HG02759 (cell line): Measurements from ENCODE around the gene SIRT4.

Source experiments
- ATAC-seq: cut with Tn5 transposase; IDR thresholded peaks from one replicate; pipeline ENCODE4 v1.9.1; 2021; ENCODE audit warnings: mild to moderate bottlenecking, moderate library complexity; ENCODE audit not compliant: unreplicated experiment

SIRT4 gene

GRCh38 chr12:120278137-120279069 is 23.7 kb upstream of the SIRT4 start:
- no peak for ATAC-seq

- no peak for ATAC-seq
These were observed 18.8 kb upstream of the SIRT4 start for GRCh38 chr12:120283318-120283717.

GRCh38 chr12:120284381-120284780 is 17.7 kb upstream of the SIRT4 start:
- ATAC-seq = no peak

GRCh38 chr12:120286768-120287490 is 15.2 kb upstream of the SIRT4 start:
- no peak for ATAC-seq

GRCh38 chr12:120287491-120287890 is 14.6 kb upstream of the SIRT4 start:
- no peak for ATAC-seq

DNA sequence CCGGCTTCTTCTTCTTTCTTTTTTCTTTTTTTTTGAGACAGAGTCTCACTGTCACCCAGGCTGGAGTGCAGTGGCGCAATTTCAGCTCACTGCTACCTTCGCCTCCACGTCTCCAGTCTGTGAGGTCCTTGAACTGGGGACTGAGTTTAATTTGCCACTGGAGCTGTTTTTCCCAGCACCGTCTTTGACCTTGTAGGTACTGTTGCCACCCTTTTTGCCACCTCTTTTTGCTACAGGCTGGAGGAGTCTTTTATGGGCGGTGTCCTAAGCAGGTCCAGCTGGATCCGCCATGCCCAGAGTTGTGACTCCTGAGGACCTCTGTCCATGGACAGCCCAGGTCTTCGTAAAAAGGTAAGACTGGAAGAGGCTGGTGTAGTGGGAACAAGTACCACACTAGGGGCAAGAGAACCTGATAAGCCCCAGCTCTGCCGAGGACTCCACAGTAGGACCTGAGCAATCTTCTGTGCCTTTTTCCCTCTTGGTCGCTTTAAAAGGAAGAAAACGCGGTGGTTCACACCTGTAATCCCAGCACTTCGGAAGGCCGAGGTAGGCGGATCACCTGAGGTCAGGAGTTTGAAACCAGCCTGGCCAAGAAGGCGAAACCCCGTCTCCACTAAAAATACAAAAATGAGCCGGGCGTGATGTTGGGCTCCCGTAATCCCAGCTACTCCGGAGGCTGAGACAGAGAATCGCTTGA is 11.4 kb upstream of the SIRT4 start:
- no peak for ATAC-seq

GRCh38 chr12:120292411-120292660 is 9.8 kb upstream of the SIRT4 start:
- peak; percentile 17 for ATAC-seq

DNA sequence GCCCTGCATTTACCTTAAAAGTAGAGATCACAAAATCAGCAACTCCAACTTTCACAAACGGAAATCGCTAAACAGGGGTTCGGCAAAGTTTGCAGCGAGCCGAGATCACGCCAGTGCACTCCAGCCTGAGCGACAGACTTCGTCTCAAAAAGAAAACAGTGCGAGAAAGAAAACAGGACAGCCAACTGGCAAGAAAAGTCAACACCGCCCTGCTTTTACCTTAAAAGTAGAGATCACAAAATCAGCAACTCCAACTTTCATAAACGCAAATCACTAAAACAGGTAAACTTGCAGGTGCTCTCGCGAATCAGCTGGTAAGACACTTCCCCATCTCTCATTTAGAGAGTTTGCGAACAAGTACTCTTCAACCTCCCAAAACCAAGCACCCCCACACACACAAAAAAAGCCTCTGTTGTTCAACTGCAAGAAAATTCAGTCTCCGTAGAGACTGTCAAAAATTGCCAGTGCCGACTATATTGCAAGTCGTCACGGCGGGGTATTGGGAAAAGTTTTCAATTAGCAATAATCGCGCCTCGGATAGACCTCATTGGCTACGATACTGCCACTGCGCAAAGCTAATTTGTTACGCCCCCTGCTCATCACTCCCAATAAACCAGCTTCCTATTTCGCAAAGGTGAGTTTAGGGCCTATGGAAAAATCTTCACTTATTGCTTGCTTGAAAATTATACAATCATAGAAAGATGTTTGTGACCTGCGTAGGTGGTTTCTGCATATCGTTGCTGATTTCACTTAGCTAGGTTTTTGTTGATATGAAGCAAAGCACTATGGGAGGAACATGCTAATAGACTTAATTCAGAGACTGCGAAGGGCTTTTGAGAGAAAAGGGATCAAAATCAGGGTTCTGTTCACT is 9.2 kb upstream of the SIRT4 start, which contains the start of gene RNU4-1:
Gene RNU4-1 (minus strand): TSS at position 577 of the 871 bp plus-strand sequence.
- peak; percentile 45 for ATAC-seq

- ATAC-seq = no peak
These were observed 12.1 kb downstream of the SIRT4 start for GRCh38 chr12:120314220-120314619.

GRCh38 chr12:120316798-120317223 is 14.7 kb downstream of the SIRT4 start:
- no peak for ATAC-seq

DNA sequence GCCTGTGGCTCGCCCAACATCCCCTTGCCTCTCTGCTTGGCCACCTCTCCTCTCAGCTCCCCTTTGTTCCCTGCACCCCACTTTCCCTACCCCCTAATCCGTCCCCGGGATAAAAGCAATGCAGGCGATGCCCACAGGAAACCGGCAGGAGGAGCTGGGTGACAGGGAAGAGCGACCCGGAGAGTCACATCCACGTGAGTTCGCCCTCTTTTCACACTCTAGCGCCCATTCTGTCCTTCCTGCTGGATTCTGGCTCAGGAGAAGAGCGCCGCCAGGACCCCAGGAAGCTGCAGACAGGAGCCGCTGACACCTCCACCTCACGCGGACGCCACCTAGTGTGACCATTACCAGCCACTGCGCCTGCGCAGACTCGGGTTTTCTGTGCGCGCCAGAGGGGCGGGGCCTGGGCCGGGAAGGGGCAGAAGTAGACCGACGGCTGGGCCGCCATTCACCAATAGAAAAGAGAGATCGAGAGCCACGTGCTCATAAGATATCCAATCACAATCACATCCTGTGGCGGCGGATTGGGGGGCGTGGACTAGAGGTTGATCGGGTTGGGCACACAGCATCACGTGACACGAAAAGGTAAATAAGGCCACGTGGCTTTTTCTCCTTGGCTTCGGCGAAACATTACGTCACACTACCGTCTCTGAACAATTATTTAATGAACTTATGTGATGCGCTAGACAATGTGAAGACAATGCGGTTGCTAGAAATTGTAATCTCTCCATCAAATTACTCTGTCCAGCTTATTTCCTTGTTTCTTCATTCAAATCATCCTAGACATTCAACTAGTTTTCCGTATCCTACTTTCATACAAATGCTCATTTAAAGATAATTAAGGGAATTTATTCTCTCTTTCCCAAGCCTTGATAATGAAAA is 15.3 kb downstream of the SIRT4 start:
- ATAC-seq = peak; percentile 98

DNA sequence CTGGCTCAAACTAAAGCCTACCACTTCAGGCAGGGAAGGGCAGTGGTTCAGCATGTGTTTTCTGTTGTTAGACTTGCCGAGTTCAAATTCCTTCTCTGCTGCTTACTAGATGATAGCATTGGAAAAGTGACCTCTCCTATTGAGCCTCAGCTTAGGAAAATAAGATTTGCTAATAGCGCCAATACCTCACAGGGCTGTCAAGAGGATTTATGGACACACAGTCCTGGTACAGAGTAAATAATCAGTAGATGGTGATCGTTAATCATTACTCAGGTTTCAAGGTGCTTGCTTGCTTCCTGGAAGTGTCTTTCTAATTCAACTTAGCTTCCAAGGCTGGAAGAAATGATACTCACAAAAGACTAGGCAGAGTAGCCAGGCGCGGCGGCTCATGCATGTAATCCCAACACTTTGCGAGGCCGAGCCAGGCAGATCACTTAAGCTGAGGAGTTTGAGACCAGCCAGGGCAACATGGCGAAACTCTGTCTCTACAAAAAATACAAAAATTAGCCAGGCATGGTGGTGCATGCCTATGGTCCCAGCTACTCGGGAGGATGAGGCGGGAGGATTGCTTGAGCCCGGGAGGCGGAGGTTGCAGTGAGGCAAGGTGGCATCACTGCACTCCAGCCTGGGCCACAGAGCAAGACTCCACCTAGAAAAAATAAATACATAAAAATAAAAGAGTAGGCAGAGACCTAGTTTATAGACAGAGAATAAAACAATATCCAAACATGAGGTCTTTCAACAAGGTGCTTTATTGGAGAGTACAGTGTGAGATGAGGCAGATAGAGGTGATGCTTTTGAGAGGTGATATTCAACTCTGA is 19.5 kb downstream of the SIRT4 start:
- no peak for ATAC-seq

GRCh38 chr12:120323772-120324171 is 21.7 kb downstream of the SIRT4 start:
- no peak for ATAC-seq

- no peak for ATAC-seq
These were observed 22.8 kb downstream of the SIRT4 start for GRCh38 chr12:120324841-120325417.

DNA sequence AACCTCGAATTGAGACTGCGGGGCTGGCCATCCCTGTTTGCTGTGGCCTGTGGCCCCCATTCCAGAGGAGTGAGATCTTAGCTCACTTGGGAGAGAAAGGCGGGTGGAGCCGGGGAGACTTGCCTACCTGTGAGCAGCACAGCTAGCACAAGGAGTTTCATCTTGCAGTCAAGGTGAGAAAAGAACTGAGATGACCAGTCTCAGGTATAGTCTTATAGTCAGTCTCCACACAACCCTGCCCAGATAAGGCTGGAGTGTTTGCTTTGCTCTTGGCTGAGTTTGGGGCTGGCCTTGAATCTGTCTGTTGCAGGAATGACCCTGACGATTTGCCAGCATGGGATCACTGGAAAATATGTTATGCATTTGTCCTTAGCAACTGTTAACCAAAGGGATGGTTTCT is 25.5 kb downstream of the SIRT4 start, which contains the start of gene PLA2G1B:
Gene PLA2G1B (minus strand): TSS at position 187 of the 400 bp plus-strand sequence. CDS start 26 bp downstream, at position 161.
- no peak for ATAC-seq

- no peak for ATAC-seq
These were observed 26.1 kb downstream of the SIRT4 start for GRCh38 chr12:120328228-120328627.

DNA sequence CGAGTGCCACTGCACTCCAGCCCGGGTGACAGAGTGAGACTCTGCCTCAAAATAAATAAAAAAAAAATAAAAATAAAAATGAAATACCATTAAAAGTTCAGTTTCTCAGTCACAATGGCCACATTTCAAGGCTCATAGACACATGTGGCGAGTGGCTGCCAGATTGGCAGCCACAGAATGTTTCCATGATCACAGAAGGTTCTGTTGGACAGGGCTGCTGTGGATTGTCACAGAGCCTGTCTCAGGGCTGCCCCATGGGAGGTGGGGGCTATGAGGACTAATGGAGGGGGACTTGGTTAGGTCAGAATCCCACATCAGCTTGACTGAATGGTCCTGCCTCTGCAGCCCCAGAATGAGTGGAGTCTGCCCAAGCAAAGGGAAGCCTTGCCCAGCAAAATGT is 29.3 kb downstream of the SIRT4 start:
- no peak for ATAC-seq

- ATAC-seq = no peak
These were observed 29.9 kb downstream of the SIRT4 start for GRCh38 chr12:120332041-120332440.
